ENCODE measurements around the gene FGF18.
"Not testable (repeated sequence)": the region's sequence is repeated elsewhere in the genome, so short reads cannot be mapped to it uniquely, and the experiment has no call there.

FGF18 gene

GRCh38 chr5:171397190-171397589 is 22.3 kb upstream of the FGF18 start:
- intact Hi-C loops (cut with DNase I), result no loop called here
- DNase-seq, result no peak

- intact Hi-C loops (cut with DNase I), result no loop called here
- DNase-seq, result no peak
Observed at GRCh38 chr5:171397599-171397998, 21.8 kb upstream of the FGF18 start.

GRCh38 chr5:171398660-171399059 is 20.8 kb upstream of the FGF18 start:
- intact Hi-C loops (cut with DNase I); DNase-seq: not testable (repeated sequence)

- DNase-seq, result no peak
- intact Hi-C loops (cut with DNase I), result no loop called here
Observed at GRCh38 chr5:171400169-171400568, 19.3 kb upstream of the FGF18 start.

- no peak for DNase-seq
- intact Hi-C loops (cut with DNase I), result no loop called here
Observed at GRCh38 chr5:171401167-171401947, 18.1 kb upstream of the FGF18 start.

- intact Hi-C loops (cut with DNase I); DNase-seq: not testable (repeated sequence)
Observed at GRCh38 chr5:171402751-171403150, 16.7 kb upstream of the FGF18 start.

GRCh38 chr5:171405615-171406014 is 13.8 kb upstream of the FGF18 start:
- intact Hi-C loops (cut with DNase I), result no loop called here

GRCh38 chr5:171407234-171407633 is 12.2 kb upstream of the FGF18 start:
- DNase-seq, result no peak
- intact Hi-C loops (cut with DNase I), result no loop called here

More at GRCh38 chr5:171405615-171406014, 13.8 kb upstream of the FGF18 start:
- no peak for DNase-seq

GRCh38 chr5:171409164-171410136 is 10.0 kb upstream of the FGF18 start:
- intact Hi-C loops (cut with DNase I), result no loop called here
- DNase-seq, result peak in 1 of 42 donors; percentile 5

GRCh38 chr5:171410181-171410580 is 9.3 kb upstream of the FGF18 start:
- no peak for DNase-seq
- intact Hi-C loops (cut with DNase I), result no loop called here

GRCh38 chr5:171412186-171412585 is 7.3 kb upstream of the FGF18 start:
- intact Hi-C loops (cut with DNase I), result no loop called here
- peak in 1 of 42 donors; percentile 2 for DNase-seq

GRCh38 chr5:171413153-171413910 is 6.1 kb upstream of the FGF18 start:
- intact Hi-C loops (cut with DNase I), result no loop called here
- peak in 1 of 42 donors; percentile 0 for DNase-seq

- intact Hi-C loops (cut with DNase I), result not testable (repeated sequence)
- DNase-seq, result peak in 2 of 42 donors; percentile 1 to 14
Observed at GRCh38 chr5:171413993-171414392, 5.5 kb upstream of the FGF18 start.

- intact Hi-C loops (cut with DNase I), result no loop called here
- DNase-seq, result peak in 4 of 42 donors; percentile 1 to 36 (median 10)
Observed at GRCh38 chr5:171415115-171415730, 4.2 kb upstream of the FGF18 start.

GRCh38 chr5:171416160-171417049 is 3.0 kb upstream of the FGF18 start:
- intact Hi-C loops (cut with DNase I), result no loop called here
- DNase-seq, result peak in 6 of 42 donors; percentile 3 to 27 (median 13)

GRCh38 chr5:171418316-171418981 is 998 bp upstream of the FGF18 start:
- DNase-seq, result peak; percentile 48 to 89 (median 78)
- intact Hi-C loops (cut with DNase I), result no loop called here
